Ascending aorta (tissue), 2 donors: Measurements from ENCODE around the gene PPOX. TPM values are rescaled to one million over a fixed set of nuclear protein-coding genes. Genes with fewer than 3 reads are reported as not detected.

Experiments used
- DNase-seq, 2 donors: peaks; one replicate each; pipeline ENCODE4 v3.0.0-alpha.2; 2019; ENCODE audit warnings: low spot score in 2 of 2
- H3K27ac ChIP-seq, 2 donors: fragments of 200-600 bp; sonication (generic); one replicate each; pipeline ENCODE4 v1.5.1; 2016 to 2017; ENCODE audit warnings: mild to moderate bottlenecking in 1 of 2
- H3K27me3 ChIP-seq: fragments of 200-600 bp; sonication (generic); one replicate; pipeline ENCODE4 v1.5.1; 2017
- H3K36me3 ChIP-seq, 2 donors: fragments of 200-600 bp; sonication (generic); one replicate each; pipeline ENCODE4 v1.5.1; 2016
- H3K4me1 ChIP-seq, 2 donors: fragments of 200-600 bp; sonication (generic); one replicate each; pipeline ENCODE4 v1.5.1; 2016 to 2017; ENCODE audit warnings: mild to moderate bottlenecking in 1 of 2
- H3K4me3 ChIP-seq, 2 donors: fragments of 200-600 bp; sonication (generic); one replicate each; pipeline ENCODE4 v1.5.1; 2016 to 2017; ENCODE audit warnings: mild to moderate bottlenecking in 1 of 2
- H3K9me3 ChIP-seq, 2 donors: fragments of 200-600 bp; sonication (generic); one replicate each; pipeline ENCODE4 v1.5.1; 2016
- CTCF ChIP-seq, 3 experiments: fragments of 200-600 bp in 2 of 3; fragments of 450-650 bp in 1 of 3; sonication (generic) in 2 of 3; IDR thresholded peaks; one replicate each; pipeline ENCODE4 v1.5.1; 2016 to 2019; ENCODE audit warnings: antibody characterized with exemption in 3 of 3, mild to moderate bottlenecking in 1 of 3, moderate library complexity in 1 of 3
- intact Hi-C: fragments of 100-400 bp; cut with DNase I; formaldehyde crosslinking; loops from one replicate; pipeline ENCODE4 v1.15.1; 2023
- total RNA-seq: library from RNA; depleted of rRNA; stranded (reverse); fragments of >200 nt; gene quantifications from one replicate; pipeline ENCODE4 v1.1.0, GENCODE V29; 2016

Gene PPOX
- total RNA-seq, 1 donor from 2014 or later: 4.8 TPM

DNA sequence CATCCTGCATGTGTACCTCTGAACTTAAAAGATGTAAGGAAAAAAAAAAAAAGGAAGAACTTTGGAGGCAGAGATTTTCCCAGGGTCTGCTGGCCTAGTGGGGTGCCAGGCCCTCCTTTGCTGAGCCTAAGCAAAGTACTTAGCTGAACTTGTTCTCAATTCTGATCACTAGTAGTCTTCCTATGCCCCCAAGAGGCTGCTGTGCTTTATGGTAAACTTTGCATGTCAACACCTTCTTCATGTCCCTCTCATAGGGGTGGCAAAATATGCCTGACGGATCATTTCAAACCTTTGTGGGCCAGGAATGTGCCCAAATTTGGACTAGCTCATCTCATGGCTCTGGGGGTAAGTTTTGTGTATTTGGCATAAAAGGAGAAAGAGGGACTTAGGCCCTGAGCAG lies 8.4 kb upstream of the PPOX start:
- no peak overlapping the region for H3K27ac ChIP-seq
- H3K4me1 ChIP-seq: peaks cover 0 to 31% of the 10 kb centered on the region in 2 donors
- intact Hi-C loops: loop anchor here (2.0 to 10.0 kb wide), 3 partner anchors 25 to 896 kb away; partner anchors contain the start of genes COPA, DCAF8, DEDD and NCSTN
- H3K36me3 ChIP-seq: peaks cover 10 to 11% of the 10 kb centered on the region in 2 donors
- H3K9me3 ChIP-seq: no peaks in the 10 kb centered on the region
- no peak for TF ChIP-seq CTCF (IDR thresholded peaks at IDR 0.05)
- no peak overlapping the region for H3K4me3 ChIP-seq
- no peak for DNase-seq
- no peaks in the 10 kb centered on the region for H3K27me3 ChIP-seq

DNA sequence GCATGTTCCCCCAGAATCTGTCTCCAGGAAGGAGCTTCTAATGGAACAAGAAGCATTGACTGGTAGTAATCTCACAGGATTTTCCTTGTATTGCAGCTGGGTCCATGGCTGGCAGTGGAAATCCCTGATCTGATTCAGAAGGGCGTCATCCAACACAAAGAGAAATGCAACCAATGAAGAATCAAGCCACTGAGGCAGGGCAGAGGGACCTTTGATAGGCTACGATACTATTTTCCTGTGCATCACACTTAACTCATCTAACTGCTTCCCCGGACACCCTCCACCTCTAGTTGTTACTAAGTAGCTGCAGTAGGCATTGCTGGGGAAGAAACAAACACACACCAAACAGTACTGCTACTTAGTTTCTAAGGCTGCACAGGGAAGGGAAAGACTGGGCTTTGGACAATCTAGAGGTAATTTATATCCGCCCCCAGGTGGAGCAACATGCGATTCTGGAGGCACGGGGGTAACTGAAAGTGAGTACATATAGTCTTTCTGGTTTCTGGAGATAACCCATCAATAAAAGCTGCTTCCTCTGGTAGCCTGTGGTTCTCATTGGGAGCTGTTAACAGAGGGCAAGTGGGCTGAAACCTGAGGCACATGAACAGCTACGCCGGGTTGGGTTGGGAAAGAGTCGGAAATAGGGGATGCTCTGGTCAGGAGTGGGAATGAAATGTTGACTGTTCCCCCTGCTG lies 7.8 kb upstream of the PPOX start:
- no peak for DNase-seq
- Histone ChIP-seq H3K27ac (peak overlapping the region; percentile 81 to 83), H3K36me3 (peaks cover 10 to 11% of the 10 kb centered on the region in 2 donors), H3K4me3 (peak overlapping the region; percentile 86 to 92), H3K4me1 (peaks cover 0 to 31% of the 10 kb centered on the region in 2 donors), H3K9me3 (no peaks in the 10 kb centered on the region), H3K27me3 (no peaks in the 10 kb centered on the region)
- TF ChIP-seq CTCF (IDR thresholded peaks at IDR 0.05): no peak
- intact Hi-C loops: loop anchor here (1.0 to 10.0 kb wide), 4 partner anchors 19 to 896 kb away; partner anchors contain the start of genes B4GALT3, COPA, DCAF8 and DEDD

- H3K9me3 ChIP-seq: no peaks in the 10 kb centered on the region
- DNase-seq: peak; percentile 61 to 96
- H3K4me1 ChIP-seq: peaks cover 0 to 31% of the 10 kb centered on the region in 2 donors
- peak within 1 kb of the TSS; percentile 81 to 83 for H3K27ac ChIP-seq
- intact Hi-C loops: loop anchor here (1.0 to 10.0 kb wide), 4 partner anchors 18 to 897 kb away; partner anchors contain the start of genes B4GALT3, COPA, DCAF8 and DEDD
- peak within 1 kb of the TSS; percentile 86 to 92 for H3K4me3 ChIP-seq
- peak; percentile 9 to 47 (median 37) for TF ChIP-seq CTCF (IDR thresholded peaks at IDR 0.05)
- H3K36me3 ChIP-seq: peaks cover 10 to 18% of the 10 kb centered on the region in 2 donors
- no peaks in the 10 kb centered on the region for H3K27me3 ChIP-seq
Observed at GRCh38 chr1:161159087-161159912, 6.9 kb upstream of the PPOX start, which contains the start of gene USP21. Gene USP21, plus strand, starts transcription at chr1:161159500. Its CDS starts 1,141 bp downstream, at chr1:161160641.

GRCh38 chr1:161159913-161160243 lies 6.3 kb upstream of the PPOX start:
- H3K36me3 ChIP-seq: peaks cover 10 to 19% of the 10 kb centered on the region in 2 donors
- no peaks in the 10 kb centered on the region for H3K27me3 ChIP-seq
- no peak for DNase-seq
- TF ChIP-seq CTCF (IDR thresholded peaks at IDR 0.05): no peak
- peak overlapping the region; percentile 81 to 83 for H3K27ac ChIP-seq
- intact Hi-C loops: loop anchor here (1.0 to 10.0 kb wide), 5 partner anchors 17 to 898 kb away; partner anchors contain the start of genes B4GALT3, COPA, DCAF8 and DEDD
- peak overlapping the region; percentile 86 to 92 for H3K4me3 ChIP-seq
- no peaks in the 10 kb centered on the region for H3K9me3 ChIP-seq
- peaks cover 0 to 26% of the 10 kb centered on the region in 2 donors for H3K4me1 ChIP-seq

GRCh38 chr1:161160671-161161145 lies 5.5 kb upstream of the PPOX start:
- no peak for TF ChIP-seq CTCF (IDR thresholded peaks at IDR 0.05)
- no peaks in the 10 kb centered on the region for H3K9me3 ChIP-seq
- DNase-seq: no peak
- intact Hi-C loops: loop anchor here (10.0 kb wide), 1 partner anchor 116 kb away; the partner anchor contains the start of gene USF1
- H3K4me1 ChIP-seq: peaks cover 3 to 21% of the 10 kb centered on the region in 2 donors
- peaks cover 10 to 19% of the 10 kb centered on the region in 2 donors for H3K36me3 ChIP-seq
- H3K27ac ChIP-seq: no peak overlapping the region
- no peaks in the 10 kb centered on the region for H3K27me3 ChIP-seq
- H3K4me3 ChIP-seq: peak overlapping the region in 1 of 2 donors; percentile 86
